Fibroblast of skin of left quadriceps (primary cell): ENCODE results near the gene CYP26C1.

Experiments used
- DNase-seq, 2 experiments: peaks; one replicate each; pipeline ENCODE4 v3.0.0-alpha.2; 2013; ENCODE audit warnings: low read depth in 2 of 2

The CYP26C1 gene

GRCh38 chr10:93059975-93060886 is at the start of gene CYP26C1:
Gene CYP26C1, plus strand, starts transcription at chr10:93060798. Its CDS starts 466 bp downstream, at chr10:93061264.
- no peak for DNase-seq

- no peak for DNase-seq
Observed at GRCh38 chr10:93015722-93016121, 44.9 kb upstream of the CYP26C1 start.

GRCh38 chr10:93023013-93023650 is 37.5 kb upstream of the CYP26C1 start:
- DNase-seq = no peak

GRCh38 chr10:93026072-93026471 is 34.5 kb upstream of the CYP26C1 start:
- no peak for DNase-seq

- no peak for DNase-seq
Observed at GRCh38 chr10:93027508-93027907, 33.1 kb upstream of the CYP26C1 start.

GRCh38 chr10:93028883-93029282 is 31.7 kb upstream of the CYP26C1 start:
- peak in 1 of 2 experiments; percentile 11 for DNase-seq

- peak; percentile 65 to 67 for DNase-seq
Observed at GRCh38 chr10:93030409-93030808, 30.2 kb upstream of the CYP26C1 start.

GRCh38 chr10:93032105-93032808 is 28.3 kb upstream of the CYP26C1 start:
- no peak for DNase-seq

GRCh38 chr10:93032809-93033137 is 27.8 kb upstream of the CYP26C1 start:
- no peak for DNase-seq

- peak in 1 of 2 experiments; percentile 8 for DNase-seq
Observed at GRCh38 chr10:93034426-93034825, 26.2 kb upstream of the CYP26C1 start.

- no peak for DNase-seq
Observed at GRCh38 chr10:93039110-93039509, 21.5 kb upstream of the CYP26C1 start.

- peak; percentile 22 to 27 for DNase-seq
Observed at GRCh38 chr10:93039721-93040120, 20.9 kb upstream of the CYP26C1 start.

GRCh38 chr10:93054486-93054885 is 6.1 kb upstream of the CYP26C1 start:
- DNase-seq = no peak

- DNase-seq = no peak
Observed at GRCh38 chr10:93058139-93058538, 2.5 kb upstream of the CYP26C1 start.

GRCh38 chr10:93060887-93061593 is 442 bp downstream of the CYP26C1 start:
- DNase-seq = no peak

- DNase-seq = no peak
Observed at GRCh38 chr10:93061594-93062513, 1.3 kb downstream of the CYP26C1 start.

GRCh38 chr10:93062514-93063143 is 2.0 kb downstream of the CYP26C1 start:
- DNase-seq = no peak

- DNase-seq = no peak
Observed at GRCh38 chr10:93063144-93063976, 2.8 kb downstream of the CYP26C1 start.

GRCh38 chr10:93063977-93064660 is 3.5 kb downstream of the CYP26C1 start:
- no peak for DNase-seq
